ENCODE data around the gene FAM111A.

DNA sequence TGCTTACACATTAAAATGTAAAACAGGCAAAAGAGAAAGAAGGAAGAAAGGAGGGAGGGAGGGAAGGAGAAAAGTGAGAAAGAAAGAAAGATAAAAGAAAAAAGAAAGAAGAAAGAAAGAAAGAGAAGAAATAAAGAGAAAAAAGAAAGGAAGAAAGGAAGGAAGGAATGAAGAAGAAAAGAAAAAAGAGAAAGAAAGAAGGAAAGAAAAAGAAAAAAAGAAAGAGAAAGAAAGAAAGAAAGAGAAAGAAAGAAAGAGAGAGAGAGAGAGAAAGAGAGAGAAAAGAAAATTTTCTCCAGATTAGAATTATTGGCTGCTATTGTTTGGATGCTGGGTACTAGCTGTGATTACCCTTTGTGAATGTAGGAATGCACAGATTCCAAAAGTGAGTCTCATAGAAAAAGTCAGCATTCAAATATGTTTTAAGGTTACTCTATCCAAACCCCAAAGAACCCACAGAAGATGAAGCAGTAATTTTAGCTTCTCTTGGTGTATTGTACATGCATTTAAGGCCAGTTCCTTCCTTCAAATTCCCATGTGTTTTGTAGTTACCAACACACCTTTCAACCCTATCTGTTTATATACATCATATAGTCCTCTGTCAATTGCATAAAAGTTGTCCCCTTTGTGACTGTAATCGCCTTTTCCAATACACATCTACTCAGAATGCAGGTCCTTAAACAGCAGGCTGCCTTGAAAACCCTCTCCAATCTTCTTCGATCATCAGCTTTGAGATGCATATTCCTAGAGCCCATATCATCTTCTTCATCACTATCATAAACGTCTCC, 789 bp upstream of the FAM111A start:
- no peak for TF ChIP-seq FOS (IDR thresholded peaks at IDR 0.05; ENCODE audit: borderline replicate concordance, extremely low read depth, insufficient read length)
- TF ChIP-seq, protein P1, sequence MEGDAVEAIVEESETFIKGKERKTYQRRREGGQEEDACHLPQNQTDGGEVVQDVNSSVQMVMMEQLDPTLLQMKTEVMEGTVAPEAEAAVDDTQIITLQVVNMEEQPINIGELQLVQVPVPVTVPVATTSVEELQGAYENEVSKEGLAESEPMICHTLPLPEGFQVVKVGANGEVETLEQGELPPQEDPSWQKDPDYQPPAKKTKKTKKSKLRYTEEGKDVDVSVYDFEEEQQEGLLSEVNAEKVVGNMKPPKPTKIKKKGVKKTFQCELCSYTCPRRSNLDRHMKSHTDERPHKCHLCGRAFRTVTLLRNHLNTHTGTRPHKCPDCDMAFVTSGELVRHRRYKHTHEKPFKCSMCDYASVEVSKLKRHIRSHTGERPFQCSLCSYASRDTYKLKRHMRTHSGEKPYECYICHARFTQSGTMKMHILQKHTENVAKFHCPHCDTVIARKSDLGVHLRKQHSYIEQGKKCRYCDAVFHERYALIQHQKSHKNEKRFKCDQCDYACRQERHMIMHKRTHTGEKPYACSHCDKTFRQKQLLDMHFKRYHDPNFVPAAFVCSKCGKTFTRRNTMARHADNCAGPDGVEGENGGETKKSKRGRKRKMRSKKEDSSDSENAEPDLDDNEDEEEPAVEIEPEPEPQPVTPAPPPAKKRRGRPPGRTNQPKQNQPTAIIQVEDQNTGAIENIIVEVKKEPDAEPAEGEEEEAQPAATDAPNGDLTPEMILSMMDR (IDR thresholded peaks at IDR 0.05 in 2 of 3, conservative IDR thresholded peaks at IDR 0.05 in 1 of 3; ENCODE audit: control insufficient read depth in 2 of 3, extremely low read depth in 1 of 3, insufficient read depth in 1 of 3, low read depth in 3 of 3, low read length in 3 of 3): no peak
- TF ChIP-seq KDM1A (IDR thresholded peaks at IDR 0.05; ENCODE audit: borderline replicate concordance): no peak
- no peak for TF ChIP-seq SMC3 (IDR thresholded peaks at IDR 0.05; ENCODE audit: borderline replicate concordance, low read length)
- TF ChIP-seq, protein P2, sequence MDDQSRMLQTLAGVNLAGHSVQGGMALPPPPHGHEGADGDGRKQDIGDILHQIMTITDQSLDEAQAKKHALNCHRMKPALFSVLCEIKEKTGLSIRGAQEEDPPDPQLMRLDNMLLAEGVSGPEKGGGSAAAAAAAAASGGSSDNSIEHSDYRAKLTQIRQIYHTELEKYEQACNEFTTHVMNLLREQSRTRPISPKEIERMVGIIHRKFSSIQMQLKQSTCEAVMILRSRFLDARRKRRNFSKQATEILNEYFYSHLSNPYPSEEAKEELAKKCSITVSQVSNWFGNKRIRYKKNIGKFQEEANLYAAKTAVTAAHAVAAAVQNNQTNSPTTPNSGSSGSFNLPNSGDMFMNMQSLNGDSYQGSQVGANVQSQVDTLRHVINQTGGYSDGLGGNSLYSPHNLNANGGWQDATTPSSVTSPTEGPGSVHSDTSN (IDR thresholded peaks at IDR 0.05; ENCODE audit: insufficient replicate concordance, low read depth, low read length): no peak
- no peak for TF ChIP-seq SREBF2 (IDR thresholded peaks at IDR 0.05; ENCODE audit: low read length)
- TF ChIP-seq EZH2 (IDR thresholded peaks at IDR 0.05; ENCODE audit: borderline replicate concordance, control insufficient read depth, low read depth, low read length): no peak
- TF ChIP-seq ZNF384 (IDR thresholded peaks at IDR 0.05; ENCODE audit: borderline replicate concordance, low read depth, low read length): no peak
- TF ChIP-seq, protein P3, sequence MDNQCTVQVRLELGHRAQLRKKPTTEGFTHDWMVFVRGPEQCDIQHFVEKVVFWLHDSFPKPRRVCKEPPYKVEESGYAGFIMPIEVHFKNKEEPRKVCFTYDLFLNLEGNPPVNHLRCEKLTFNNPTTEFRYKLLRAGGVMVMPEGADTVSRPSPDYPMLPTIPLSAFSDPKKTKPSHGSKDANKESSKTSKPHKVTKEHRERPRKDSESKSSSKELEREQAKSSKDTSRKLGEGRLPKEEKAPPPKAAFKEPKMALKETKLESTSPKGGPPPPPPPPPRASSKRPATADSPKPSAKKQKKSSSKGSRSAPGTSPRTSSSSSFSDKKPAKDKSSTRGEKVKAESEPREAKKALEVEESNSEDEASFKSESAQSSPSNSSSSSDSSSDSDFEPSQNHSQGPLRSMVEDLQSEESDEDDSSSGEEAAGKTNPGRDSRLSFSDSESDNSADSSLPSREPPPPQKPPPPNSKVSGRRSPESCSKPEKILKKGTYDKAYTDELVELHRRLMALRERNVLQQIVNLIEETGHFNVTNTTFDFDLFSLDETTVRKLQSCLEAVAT (IDR thresholded peaks at IDR 0.05): no peak
- TF ChIP-seq POLR2AphosphoS5 (IDR thresholded peaks at IDR 0.05; ENCODE audit: low read length): no peak
- no peak for TF ChIP-seq BCL3 (IDR thresholded peaks at IDR 0.05; ENCODE audit: borderline replicate concordance, insufficient read depth, low read depth, low read length, poor library complexity, severe bottlenecking)
- TF ChIP-seq NBN (IDR thresholded peaks at IDR 0.05): no peak
- no peak for TF ChIP-seq SREBF1 (IDR thresholded peaks at IDR 0.05; ENCODE audit: low read length)

Measured in GM12878 (cell line).